HUES64 (cell line): ENCODE measurements around the gene FMN2.
"Not testable (repeated sequence)": the region's sequence is repeated elsewhere in the genome, so short reads cannot be mapped to it uniquely, and the experiment has no call there.

Source experiments
- H3K27ac ChIP-seq: 2 replicates; pipeline ENCODE4 v1.7.0; 2013; ENCODE audit warnings: low read depth, low read length, inconsistent platforms
- H3K27me3 ChIP-seq: 2 replicates; pipeline ENCODE4 v1.6.1; 2013; ENCODE audit warnings: mild to moderate bottlenecking, low read length; ENCODE audit not compliant: insufficient read depth
- H3K36me3 ChIP-seq: 2 replicates; pipeline ENCODE4 v1.6.1; 2013; ENCODE audit warnings: mild to moderate bottlenecking, low read length; ENCODE audit not compliant: insufficient read depth
- H3K4me1 ChIP-seq: 2 replicates; pipeline ENCODE4 v1.6.1; 2013; ENCODE audit warnings: mild to moderate bottlenecking, low read length, moderate library complexity; ENCODE audit not compliant: insufficient read depth
- H3K4me3 ChIP-seq: 2 replicates; pipeline ENCODE4 v1.5.1; 2013; ENCODE audit warnings: mild to moderate bottlenecking, low read length, moderate library complexity
- H3K9ac ChIP-seq: 2 replicates; pipeline ENCODE4 v1.6.1; 2013; ENCODE audit warnings: mild to moderate bottlenecking, low read depth, low read length
- H3K9me3 ChIP-seq: 2 replicates; pipeline ENCODE4 v1.6.1; 2013; ENCODE audit warnings: low read depth, low read length; ENCODE audit not compliant: insufficient read depth
- WGBS: fragments of 150-250, 120-280 bp; methylation state at CpG from one replicate; pipeline ENCODE4 v1.1.7; 2013; ENCODE audit warnings: missing lambda C conversion rate; 5-methylcytosine and 5-hydroxymethylcytosine counted together

Gene FMN2

GRCh38 chr1:240319998-240320397 lies 228.3 kb downstream of the FMN2 start:
- H3K9ac ChIP-seq = no peak overlapping the region
- H3K27ac ChIP-seq = no peak overlapping the region
- no peaks in the 10 kb centered on the region for H3K36me3 ChIP-seq
- no peaks in the 10 kb centered on the region for H3K27me3 ChIP-seq
- no peak overlapping the region for H3K4me3 ChIP-seq
- no peaks in the 10 kb centered on the region for H3K9me3 ChIP-seq
- H3K4me1 ChIP-seq = no peaks in the 10 kb centered on the region; the same call in 1 of the 2 replicates
- WGBS = 93% methylated on average over 3 of the region's 3 CpGs

GRCh38 chr1:240320659-240321058 lies 229.0 kb downstream of the FMN2 start:
- Histone ChIP-seq H3K27ac (no peak overlapping the region), H3K4me1 (no peaks in the 10 kb centered on the region; the same call in 1 of the 2 replicates), H3K9me3 (no peaks in the 10 kb centered on the region), H3K4me3 (no peak overlapping the region), H3K36me3 (no peaks in the 10 kb centered on the region), H3K27me3 (no peaks in the 10 kb centered on the region), H3K9ac (no peak overlapping the region)
- 73% methylated on average over 5 of the region's 5 CpGs for WGBS

- no peaks in the 10 kb centered on the region for H3K9me3 ChIP-seq
- no peak overlapping the region for H3K4me3 ChIP-seq
- H3K9ac ChIP-seq = no peak overlapping the region
- H3K27me3 ChIP-seq = no peaks in the 10 kb centered on the region
- no peaks in the 10 kb centered on the region; the same call in 1 of the 2 replicates for H3K4me1 ChIP-seq
- 94% methylated on average over 4 of the region's 4 CpGs for WGBS
- no peaks in the 10 kb centered on the region for H3K36me3 ChIP-seq
- no peak overlapping the region for H3K27ac ChIP-seq
These were observed 231.3 kb downstream of the FMN2 start for GRCh38 chr1:240322943-240323342.

- not testable (repeated sequence) for H3K27ac ChIP-seq, H3K4me1 ChIP-seq, H3K27me3 ChIP-seq, H3K4me3 ChIP-seq, H3K9me3 ChIP-seq, H3K36me3 ChIP-seq, H3K9ac ChIP-seq
- 100% methylated on average over 1 of the region's 1 CpG for WGBS
These were observed 236.7 kb downstream of the FMN2 start for GRCh38 chr1:240328382-240328781.

- 95% methylated on average over 6 of the region's 6 CpGs for WGBS
These were observed 237.8 kb downstream of the FMN2 start for GRCh38 chr1:240329443-240329842.

GRCh38 chr1:240332672-240333071 lies 241.0 kb downstream of the FMN2 start:
- Histone ChIP-seq H3K27me3 (no peaks in the 10 kb centered on the region), H3K4me3 (no peak overlapping the region), H3K9me3 (no peaks in the 10 kb centered on the region), H3K4me1 (peaks cover 5% of the 10 kb centered on the region; the same call in 1 of the 2 replicates), H3K27ac (no peak overlapping the region), H3K9ac (no peak overlapping the region), H3K36me3 (no peaks in the 10 kb centered on the region)
- WGBS = no CpG with 5 or more reads among the region's 3 CpGs

More at GRCh38 chr1:240329443-240329842, 237.8 kb downstream of the FMN2 start:
- Histone ChIP-seq H3K9me3 (no peaks in the 10 kb centered on the region), H3K9ac (no peak overlapping the region), H3K4me3 (no peak overlapping the region), H3K27ac (no peak overlapping the region), H3K4me1 (peaks cover 5% of the 10 kb centered on the region; the same call in 1 of the 2 replicates), H3K27me3 (no peaks in the 10 kb centered on the region), H3K36me3 (no peaks in the 10 kb centered on the region)

GRCh38 chr1:240337781-240338180 lies 246.1 kb downstream of the FMN2 start:
- Histone ChIP-seq H3K9me3 (no peaks in the 10 kb centered on the region), H3K4me1 (peaks cover 1% of the 10 kb centered on the region; the same call in 1 of the 2 replicates), H3K4me3 (no peak overlapping the region), H3K27me3 (no peaks in the 10 kb centered on the region), H3K36me3 (no peaks in the 10 kb centered on the region), H3K9ac (no peak overlapping the region), H3K27ac (no peak overlapping the region)
- WGBS = 75% methylated on average over 5 of the region's 5 CpGs

GRCh38 chr1:240338837-240339236 lies 247.2 kb downstream of the FMN2 start:
- H3K9ac ChIP-seq = no peak overlapping the region
- H3K27me3 ChIP-seq = no peaks in the 10 kb centered on the region
- no peaks in the 10 kb centered on the region for H3K9me3 ChIP-seq
- no peaks in the 10 kb centered on the region for H3K36me3 ChIP-seq
- no peaks in the 10 kb centered on the region for H3K4me1 ChIP-seq
- whole genome bisulfite sequencing = 90% methylated on average over 9 of the region's 9 CpGs
- no peak overlapping the region for H3K27ac ChIP-seq
- H3K4me3 ChIP-seq = no peak overlapping the region

GRCh38 chr1:240341365-240342250 lies 249.9 kb downstream of the FMN2 start:
- WGBS = 84% methylated on average over 5 of the region's 6 CpGs
- Histone ChIP-seq H3K27me3 (no peaks in the 10 kb centered on the region), H3K4me3 (no peak overlapping the region), H3K36me3 (no peaks in the 10 kb centered on the region), H3K4me1 (no peaks in the 10 kb centered on the region), H3K27ac (no peak overlapping the region), H3K9me3 (no peaks in the 10 kb centered on the region), H3K9ac (no peak overlapping the region)

GRCh38 chr1:240342251-240342625 lies 250.6 kb downstream of the FMN2 start:
- Histone ChIP-seq H3K9ac (no peak overlapping the region), H3K27ac (no peak overlapping the region), H3K27me3 (no peaks in the 10 kb centered on the region), H3K36me3 (no peaks in the 10 kb centered on the region), H3K4me3 (no peak overlapping the region), H3K9me3 (no peaks in the 10 kb centered on the region), H3K4me1 (no peaks in the 10 kb centered on the region)
- WGBS = no CpG with 5 or more reads among the region's 3 CpGs

GRCh38 chr1:240343045-240343444 lies 251.4 kb downstream of the FMN2 start:
- no peak overlapping the region for H3K9ac ChIP-seq
- no peak overlapping the region for H3K4me3 ChIP-seq
- no peaks in the 10 kb centered on the region for H3K27me3 ChIP-seq
- WGBS = 82% methylated on average over 2 of the region's 2 CpGs
- H3K27ac ChIP-seq = no peak overlapping the region
- no peaks in the 10 kb centered on the region for H3K4me1 ChIP-seq
- H3K36me3 ChIP-seq = no peaks in the 10 kb centered on the region
- H3K9me3 ChIP-seq = no peaks in the 10 kb centered on the region
